GM23338 (cell line): ENCODE measurements around the gene CLASRP. TPM values are rescaled to one million over a fixed set of nuclear protein-coding genes. Genes with fewer than 3 reads are reported as not detected.

Experiments
- ATAC-seq: fragments of 200-7000 bp; cut with Tn5 transposase; 3 replicates; pipeline ENCODE4 v1.9.1; 2020
- DNase-seq: peaks from one replicate; pipeline ENCODE4 v3.0.0-alpha.2; 2015; ENCODE audit warnings: low spot score
- H2AFZ ChIP-seq: fragments of 200-600 bp; sonication (generic); 2 replicates; pipeline ENCODE4 v1.8.0; 2016; ENCODE audit warnings: antibody characterized with exemption, mild to moderate bottlenecking, moderate library complexity
- H3F3A ChIP-seq: fragments of 200-600 bp; sonication (generic); replicated peaks from 2 replicates; pipeline ENCODE4 v1.8.0; 2017; ENCODE audit warnings: antibody characterized with exemption, mixed run types, low read depth
- H3K27ac ChIP-seq: fragments of 200-600 bp; sonication (generic); 2 replicates; pipeline ENCODE4 v1.6.1; 2016; ENCODE audit warnings: low read depth
- H3K27me3 ChIP-seq: fragments of 200-600 bp; sonication (generic); 2 replicates; pipeline ENCODE4 v1.8.0; 2016; ENCODE audit warnings: mild to moderate bottlenecking, mixed run types, moderate library complexity; ENCODE audit not compliant: insufficient read depth
- H3K36me3 ChIP-seq: fragments of 200-600 bp; sonication (generic); 2 replicates; pipeline ENCODE4 v1.8.0; 2016; ENCODE audit warnings: mild to moderate bottlenecking; ENCODE audit not compliant: insufficient read depth
- H3K4me1 ChIP-seq: fragments of 200-600 bp; sonication (generic); 2 replicates; pipeline ENCODE4 v1.8.0; 2016; ENCODE audit warnings: mild to moderate bottlenecking, moderate library complexity; ENCODE audit not compliant: insufficient read depth
- H3K4me2 ChIP-seq: fragments of 200-600 bp; sonication (generic); 2 replicates; pipeline ENCODE4 v1.7.1; 2017; ENCODE audit warnings: mixed run types
- H3K4me3 ChIP-seq: fragments of 200-600 bp; sonication (generic); 2 replicates; pipeline ENCODE4 v1.6.1; 2016; ENCODE audit warnings: mixed run types
- H3K79me2 ChIP-seq: fragments of 200-600 bp; sonication (generic); replicated peaks from 2 replicates; pipeline ENCODE4 v1.8.0; 2017; ENCODE audit warnings: mild to moderate bottlenecking; ENCODE audit not compliant: insufficient read depth
- H3K9me2 ChIP-seq: fragments of 200-600 bp; sonication (generic); 2 replicates; pipeline ENCODE4 v1.8.0; 2017; ENCODE audit not compliant: insufficient read depth
- H4K20me1 ChIP-seq: fragments of 200-600 bp; sonication (generic); replicated peaks from 2 replicates; pipeline ENCODE4 v1.8.0; 2017; ENCODE audit warnings: mild to moderate bottlenecking; ENCODE audit not compliant: insufficient read depth
- H3K27ac Mint-ChIP-seq: 2 replicates; pipeline ENCODE4 v1.8.0; 2020; ENCODE audit warnings: inconsistent platforms, mild to moderate bottlenecking, moderate library complexity, mixed read lengths
- H3K27me3 Mint-ChIP-seq: 3 replicates; pipeline ENCODE4 v1.8.0; 2022; ENCODE audit warnings: low read depth, mild to moderate bottlenecking, moderate library complexity, mixed read lengths, inconsistent platforms; ENCODE audit not compliant: insufficient read depth, poor library complexity
- H3K36me3 Mint-ChIP-seq: 3 replicates; pipeline ENCODE4 v1.8.0; 2021; ENCODE audit warnings: low read depth, mild to moderate bottlenecking, inconsistent platforms, moderate library complexity, mixed read lengths
- H3K4me1 Mint-ChIP-seq: 3 replicates; pipeline ENCODE4 v1.8.0; 2020; ENCODE audit warnings: mild to moderate bottlenecking, inconsistent platforms, mixed read lengths
- H3K4me3 Mint-ChIP-seq: 3 replicates; pipeline ENCODE4 v1.8.0; 2021; ENCODE audit warnings: moderate library complexity, mild to moderate bottlenecking, inconsistent platforms, mixed read lengths
- H3K9me3 Mint-ChIP-seq: 3 replicates; pipeline ENCODE4 v1.8.0; 2020; ENCODE audit warnings: moderate library complexity, mild to moderate bottlenecking, inconsistent platforms, mixed read lengths
- CREB1 ChIP-seq: fragments of 250-450 bp; sonication (Bioruptor Pico); IDR thresholded peaks from 2 replicates; pipeline ENCODE4 v1.5.0; 2020; ENCODE audit warnings: low read depth, mild to moderate bottlenecking, moderate library complexity
- EZH2 ChIP-seq: fragments of 200-600 bp; sonication (generic); IDR thresholded peaks from one replicate; pipeline ENCODE4 v1.8.0; 2017; ENCODE audit warnings: antibody characterized with exemption, mild to moderate bottlenecking, low read depth; ENCODE audit not compliant: unreplicated experiment
- EZH2phosphoT487 ChIP-seq: fragments of 200-600 bp; sonication (generic); IDR thresholded peaks from one replicate; pipeline ENCODE4 v1.8.1; 2018; ENCODE audit warnings: antibody characterized with exemption; ENCODE audit not compliant: unreplicated experiment
- JUNB ChIP-seq: IDR thresholded peaks from one replicate; pipeline ENCODE4 v1.6.1; 2016; ENCODE audit warnings: antibody characterized with exemption; ENCODE audit not compliant: unreplicated experiment
- NANOG ChIP-seq: IDR thresholded peaks from 2 replicates; pipeline ENCODE4 v1.6.1; 2016; ENCODE audit warnings: antibody characterized with exemption, borderline replicate concordance
- POLR2AphosphoS5 ChIP-seq: IDR thresholded peaks from 2 replicates; pipeline ENCODE4 v1.6.1; 2016; ENCODE audit warnings: antibody characterized with exemption, low read depth
- STAT1 ChIP-seq: IDR thresholded peaks from one replicate; pipeline ENCODE4 v1.6.1; 2016; ENCODE audit warnings: antibody characterized with exemption; ENCODE audit not compliant: unreplicated experiment
- ZNF114 ChIP-seq: fragments of 250-450 bp; sonication (Bioruptor Pico); IDR thresholded peaks from 2 replicates; pipeline ENCODE4 v1.5.0; 2020; ENCODE audit warnings: mild to moderate bottlenecking, moderate library complexity
- ZNF331 ChIP-seq: fragments of 250-450 bp; sonication (Bioruptor Pico); IDR thresholded peaks from 2 replicates; pipeline ENCODE4 v1.5.0; 2020; ENCODE audit warnings: low read depth, mild to moderate bottlenecking, moderate library complexity
- polyA plus RNA-seq: library from polyadenylated mRNA; unstranded; fragments of >200 nt; fragmentation: Nextera tagmentation; extraction: Ambion mirVana; gene quantifications from 2 replicates; pipeline ENCODE4 v1.2.1, GENCODE V29; 2016
- total RNA-seq: library from RNA; depleted of rRNA; stranded (reverse); fragments of >200 nt; shearing (Covaris generic); gene quantifications from 2 replicates; pipeline ENCODE4 v1.2.3, GENCODE V29; 2014
- TF ChIP-seq, protein P1 (sequence below): IDR thresholded peaks from 2 replicates; pipeline ENCODE4 v1.6.1; 2016; ENCODE audit warnings: antibody characterized with exemption
- TF ChIP-seq, protein P2 (sequence below), 2 experiments: fragments of 200-600 bp in 1 of 2; sonication (generic) in 1 of 2; conservative IDR thresholded peaks; 2 replicates each; pipeline versions ENCODE4 v1.5.1 to v1.6.1; 2016 to 2017; ENCODE audit warnings: antibody characterized with exemption in 2 of 2, low read depth in 2 of 2, mild to moderate bottlenecking in 2 of 2, moderate library complexity in 1 of 2
- TF ChIP-seq, protein P3 (sequence below): IDR thresholded peaks from one replicate; pipeline ENCODE4 v1.6.1; 2018; ENCODE audit warnings: antibody characterized with exemption; ENCODE audit not compliant: unreplicated experiment
- TF ChIP-seq, protein P4 (sequence below): fragments of 250-450 bp; sonication (Bioruptor Pico); IDR thresholded peaks from 2 replicates; pipeline ENCODE4 v1.5.0; 2020; ENCODE audit warnings: mild to moderate bottlenecking, moderate library complexity

Gene CLASRP
- total and polyA plus RNA-seq, 2 experiments from 2014 or later: 27.1 to 78.7 TPM

DNA sequence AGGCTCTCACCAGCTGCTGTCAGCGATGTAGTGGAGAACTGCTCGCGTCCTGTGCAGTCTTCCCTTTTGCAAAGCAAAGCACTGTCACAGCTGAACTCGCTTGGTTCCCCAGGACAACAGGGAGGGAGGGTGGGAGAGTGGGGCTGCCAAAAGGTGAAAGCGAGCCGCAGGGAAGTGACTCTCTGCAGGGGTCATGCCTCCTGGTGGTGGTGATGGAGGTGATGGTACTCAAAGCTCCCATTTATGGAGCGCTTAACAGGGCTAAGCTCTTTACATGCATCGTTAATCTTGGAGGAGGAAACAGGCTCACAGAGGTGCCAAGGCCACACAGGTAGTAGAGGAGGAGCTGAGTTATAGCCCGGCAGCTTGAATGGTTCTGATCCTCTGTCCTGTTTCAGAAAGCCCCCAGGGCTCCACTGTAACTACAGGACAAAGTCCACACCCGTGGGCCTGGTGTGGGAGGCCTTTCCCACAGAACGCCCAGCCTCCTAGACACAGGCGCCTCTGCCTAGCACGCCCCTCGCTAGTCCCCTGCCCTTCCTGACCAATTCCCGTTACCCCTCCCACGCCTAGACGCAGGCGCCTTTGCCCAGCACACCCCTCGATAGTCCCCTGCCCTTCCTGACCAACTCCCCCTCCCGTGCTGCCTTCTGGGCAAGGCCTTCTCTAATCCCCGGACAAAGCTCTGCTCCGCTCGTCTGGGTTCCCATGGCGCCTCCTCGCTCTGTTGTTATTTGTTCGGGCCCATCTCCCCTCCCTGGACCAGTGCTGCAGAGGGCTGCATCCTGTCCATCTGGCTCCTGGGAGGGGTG, 64.9 kb downstream of the CLASRP start:
- H3K9me2 ChIP-seq: no peaks in the 10 kb centered on the region
- ATAC-seq (peak; percentile 28), DNase-seq (no peak)
- H3K27me3 Mint-ChIP-seq: peaks cover 2% of the 10 kb centered on the region
- H2AFZ ChIP-seq: no peak overlapping the region
- no peaks in the 10 kb centered on the region for H3K36me3 ChIP-seq
- H3K27me3 ChIP-seq: no peaks in the 10 kb centered on the region
- no peak overlapping the region for H3K4me3 ChIP-seq
- H3K9me3 Mint-ChIP-seq: no peaks in the 10 kb centered on the region
- peaks cover 95% of the 10 kb centered on the region for H3K79me2 ChIP-seq
- H3K4me2 ChIP-seq: no peak overlapping the region
- H3K4me1 ChIP-seq: peaks cover 12% of the 10 kb centered on the region; the same call in 1 of the 2 replicates
- no peak overlapping the region; the same call in 1 of the 2 replicates for H3K27ac Mint-ChIP-seq
- no peaks in the 10 kb centered on the region for H3F3A ChIP-seq
- H3K36me3 Mint-ChIP-seq: peaks cover 4% of the 10 kb centered on the region; the same call in 2 of the 3 replicates
- TF ChIP-seq, protein P1, sequence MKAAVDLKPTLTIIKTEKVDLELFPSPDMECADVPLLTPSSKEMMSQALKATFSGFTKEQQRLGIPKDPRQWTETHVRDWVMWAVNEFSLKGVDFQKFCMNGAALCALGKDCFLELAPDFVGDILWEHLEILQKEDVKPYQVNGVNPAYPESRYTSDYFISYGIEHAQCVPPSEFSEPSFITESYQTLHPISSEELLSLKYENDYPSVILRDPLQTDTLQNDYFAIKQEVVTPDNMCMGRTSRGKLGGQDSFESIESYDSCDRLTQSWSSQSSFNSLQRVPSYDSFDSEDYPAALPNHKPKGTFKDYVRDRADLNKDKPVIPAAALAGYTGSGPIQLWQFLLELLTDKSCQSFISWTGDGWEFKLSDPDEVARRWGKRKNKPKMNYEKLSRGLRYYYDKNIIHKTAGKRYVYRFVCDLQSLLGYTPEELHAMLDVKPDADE: no peak
- TF ChIP-seq, protein P2, sequence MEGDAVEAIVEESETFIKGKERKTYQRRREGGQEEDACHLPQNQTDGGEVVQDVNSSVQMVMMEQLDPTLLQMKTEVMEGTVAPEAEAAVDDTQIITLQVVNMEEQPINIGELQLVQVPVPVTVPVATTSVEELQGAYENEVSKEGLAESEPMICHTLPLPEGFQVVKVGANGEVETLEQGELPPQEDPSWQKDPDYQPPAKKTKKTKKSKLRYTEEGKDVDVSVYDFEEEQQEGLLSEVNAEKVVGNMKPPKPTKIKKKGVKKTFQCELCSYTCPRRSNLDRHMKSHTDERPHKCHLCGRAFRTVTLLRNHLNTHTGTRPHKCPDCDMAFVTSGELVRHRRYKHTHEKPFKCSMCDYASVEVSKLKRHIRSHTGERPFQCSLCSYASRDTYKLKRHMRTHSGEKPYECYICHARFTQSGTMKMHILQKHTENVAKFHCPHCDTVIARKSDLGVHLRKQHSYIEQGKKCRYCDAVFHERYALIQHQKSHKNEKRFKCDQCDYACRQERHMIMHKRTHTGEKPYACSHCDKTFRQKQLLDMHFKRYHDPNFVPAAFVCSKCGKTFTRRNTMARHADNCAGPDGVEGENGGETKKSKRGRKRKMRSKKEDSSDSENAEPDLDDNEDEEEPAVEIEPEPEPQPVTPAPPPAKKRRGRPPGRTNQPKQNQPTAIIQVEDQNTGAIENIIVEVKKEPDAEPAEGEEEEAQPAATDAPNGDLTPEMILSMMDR (conservative IDR thresholded peaks at IDR 0.05; ENCODE audit: low read depth in 2 of 2): no peak
- TF ChIP-seq, protein P3, sequence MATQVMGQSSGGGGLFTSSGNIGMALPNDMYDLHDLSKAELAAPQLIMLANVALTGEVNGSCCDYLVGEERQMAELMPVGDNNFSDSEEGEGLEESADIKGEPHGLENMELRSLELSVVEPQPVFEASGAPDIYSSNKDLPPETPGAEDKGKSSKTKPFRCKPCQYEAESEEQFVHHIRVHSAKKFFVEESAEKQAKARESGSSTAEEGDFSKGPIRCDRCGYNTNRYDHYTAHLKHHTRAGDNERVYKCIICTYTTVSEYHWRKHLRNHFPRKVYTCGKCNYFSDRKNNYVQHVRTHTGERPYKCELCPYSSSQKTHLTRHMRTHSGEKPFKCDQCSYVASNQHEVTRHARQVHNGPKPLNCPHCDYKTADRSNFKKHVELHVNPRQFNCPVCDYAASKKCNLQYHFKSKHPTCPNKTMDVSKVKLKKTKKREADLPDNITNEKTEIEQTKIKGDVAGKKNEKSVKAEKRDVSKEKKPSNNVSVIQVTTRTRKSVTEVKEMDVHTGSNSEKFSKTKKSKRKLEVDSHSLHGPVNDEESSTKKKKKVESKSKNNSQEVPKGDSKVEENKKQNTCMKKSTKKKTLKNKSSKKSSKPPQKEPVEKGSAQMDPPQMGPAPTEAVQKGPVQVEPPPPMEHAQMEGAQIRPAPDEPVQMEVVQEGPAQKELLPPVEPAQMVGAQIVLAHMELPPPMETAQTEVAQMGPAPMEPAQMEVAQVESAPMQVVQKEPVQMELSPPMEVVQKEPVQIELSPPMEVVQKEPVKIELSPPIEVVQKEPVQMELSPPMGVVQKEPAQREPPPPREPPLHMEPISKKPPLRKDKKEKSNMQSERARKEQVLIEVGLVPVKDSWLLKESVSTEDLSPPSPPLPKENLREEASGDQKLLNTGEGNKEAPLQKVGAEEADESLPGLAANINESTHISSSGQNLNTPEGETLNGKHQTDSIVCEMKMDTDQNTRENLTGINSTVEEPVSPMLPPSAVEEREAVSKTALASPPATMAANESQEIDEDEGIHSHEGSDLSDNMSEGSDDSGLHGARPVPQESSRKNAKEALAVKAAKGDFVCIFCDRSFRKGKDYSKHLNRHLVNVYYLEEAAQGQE: no peak
- no peak for TF ChIP-seq EZH2phosphoT487
- TF ChIP-seq EZH2: no peak
- TF ChIP-seq ZNF114 (CRISPR knock-in tag): no peak
- TF ChIP-seq, protein P4, sequence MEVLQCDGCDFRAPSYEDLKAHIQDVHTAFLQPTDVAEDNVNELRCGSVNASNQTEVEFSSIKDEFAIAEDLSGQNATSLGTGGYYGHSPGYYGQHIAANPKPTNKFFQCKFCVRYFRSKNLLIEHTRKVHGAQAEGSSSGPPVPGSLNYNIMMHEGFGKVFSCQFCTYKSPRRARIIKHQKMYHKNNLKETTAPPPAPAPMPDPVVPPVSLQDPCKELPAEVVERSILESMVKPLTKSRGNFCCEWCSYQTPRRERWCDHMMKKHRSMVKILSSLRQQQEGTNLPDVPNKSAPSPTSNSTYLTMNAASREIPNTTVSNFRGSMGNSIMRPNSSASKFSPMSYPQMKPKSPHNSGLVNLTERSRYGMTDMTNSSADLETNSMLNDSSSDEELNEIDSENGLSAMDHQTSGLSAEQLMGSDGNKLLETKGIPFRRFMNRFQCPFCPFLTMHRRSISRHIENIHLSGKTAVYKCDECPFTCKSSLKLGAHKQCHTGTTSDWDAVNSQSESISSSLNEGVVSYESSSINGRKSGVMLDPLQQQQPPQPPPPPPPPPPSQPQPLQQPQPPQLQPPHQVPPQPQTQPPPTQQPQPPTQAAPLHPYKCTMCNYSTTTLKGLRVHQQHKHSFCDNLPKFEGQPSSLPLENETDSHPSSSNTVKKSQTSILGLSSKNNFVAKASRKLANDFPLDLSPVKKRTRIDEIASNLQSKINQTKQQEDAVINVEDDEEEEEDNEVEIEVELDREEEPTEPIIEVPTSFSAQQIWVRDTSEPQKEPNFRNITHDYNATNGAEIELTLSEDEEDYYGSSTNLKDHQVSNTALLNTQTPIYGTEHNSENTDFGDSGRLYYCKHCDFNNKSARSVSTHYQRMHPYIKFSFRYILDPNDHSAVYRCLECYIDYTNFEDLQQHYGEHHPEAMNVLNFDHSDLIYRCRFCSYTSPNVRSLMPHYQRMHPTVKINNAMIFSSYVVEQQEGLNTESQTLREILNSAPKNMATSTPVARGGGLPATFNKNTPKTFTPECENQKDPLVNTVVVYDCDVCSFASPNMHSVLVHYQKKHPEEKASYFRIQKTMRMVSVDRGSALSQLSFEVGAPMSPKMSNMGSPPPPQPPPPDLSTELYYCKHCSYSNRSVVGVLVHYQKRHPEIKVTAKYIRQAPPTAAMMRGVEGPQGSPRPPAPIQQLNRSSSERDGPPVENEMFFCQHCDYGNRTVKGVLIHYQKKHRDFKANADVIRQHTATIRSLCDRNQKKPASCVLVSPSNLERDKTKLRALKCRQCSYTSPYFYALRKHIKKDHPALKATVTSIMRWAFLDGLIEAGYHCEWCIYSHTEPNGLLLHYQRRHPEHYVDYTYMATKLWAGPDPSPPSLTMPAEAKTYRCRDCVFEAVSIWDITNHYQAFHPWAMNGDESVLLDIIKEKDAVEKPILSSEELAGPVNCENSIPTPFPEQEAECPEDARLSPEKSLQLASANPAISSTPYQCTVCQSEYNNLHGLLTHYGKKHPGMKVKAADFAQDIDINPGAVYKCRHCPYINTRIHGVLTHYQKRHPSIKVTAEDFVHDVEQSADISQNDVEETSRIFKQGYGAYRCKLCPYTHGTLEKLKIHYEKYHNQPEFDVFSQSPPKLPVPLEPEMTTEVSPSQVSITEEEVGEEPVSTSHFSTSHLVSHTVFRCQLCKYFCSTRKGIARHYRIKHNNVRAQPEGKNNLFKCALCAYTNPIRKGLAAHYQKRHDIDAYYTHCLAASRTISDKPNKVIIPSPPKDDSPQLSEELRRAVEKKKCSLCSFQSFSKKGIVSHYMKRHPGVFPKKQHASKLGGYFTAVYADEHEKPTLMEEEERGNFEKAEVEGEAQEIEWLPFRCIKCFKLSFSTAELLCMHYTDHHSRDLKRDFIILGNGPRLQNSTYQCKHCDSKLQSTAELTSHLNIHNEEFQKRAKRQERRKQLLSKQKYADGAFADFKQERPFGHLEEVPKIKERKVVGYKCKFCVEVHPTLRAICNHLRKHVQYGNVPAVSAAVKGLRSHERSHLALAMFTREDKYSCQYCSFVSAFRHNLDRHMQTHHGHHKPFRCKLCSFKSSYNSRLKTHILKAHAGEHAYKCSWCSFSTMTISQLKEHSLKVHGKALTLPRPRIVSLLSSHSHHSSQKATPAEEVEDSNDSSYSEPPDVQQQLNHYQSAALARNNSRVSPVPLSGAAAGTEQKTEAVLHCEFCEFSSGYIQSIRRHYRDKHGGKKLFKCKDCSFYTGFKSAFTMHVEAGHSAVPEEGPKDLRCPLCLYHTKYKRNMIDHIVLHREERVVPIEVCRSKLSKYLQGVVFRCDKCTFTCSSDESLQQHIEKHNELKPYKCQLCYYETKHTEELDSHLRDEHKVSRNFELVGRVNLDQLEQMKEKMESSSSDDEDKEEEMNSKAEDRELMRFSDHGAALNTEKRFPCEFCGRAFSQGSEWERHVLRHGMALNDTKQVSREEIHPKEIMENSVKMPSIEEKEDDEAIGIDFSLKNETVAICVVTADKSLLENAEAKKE (CRISPR knock-in tag): no peak
- TF ChIP-seq CREB1: no peak
- TF ChIP-seq STAT1: no peak
- TF ChIP-seq ZNF331 (CRISPR knock-in tag): no peak
- TF ChIP-seq JUNB: no peak
- no peak for TF ChIP-seq POLR2AphosphoS5
- no peak for TF ChIP-seq NANOG
- H3K4me3 Mint-ChIP-seq: no peak overlapping the region; the same call in 2 of the 3 replicates
- H3K27ac ChIP-seq: no peak overlapping the region
- H3K4me1 Mint-ChIP-seq: peaks cover 52% of the 10 kb centered on the region
- H4K20me1 ChIP-seq: peaks cover 57% of the 10 kb centered on the region
